Measurements from ENCODE around the gene ZMIZ1.

ZMIZ1 gene

DNA sequence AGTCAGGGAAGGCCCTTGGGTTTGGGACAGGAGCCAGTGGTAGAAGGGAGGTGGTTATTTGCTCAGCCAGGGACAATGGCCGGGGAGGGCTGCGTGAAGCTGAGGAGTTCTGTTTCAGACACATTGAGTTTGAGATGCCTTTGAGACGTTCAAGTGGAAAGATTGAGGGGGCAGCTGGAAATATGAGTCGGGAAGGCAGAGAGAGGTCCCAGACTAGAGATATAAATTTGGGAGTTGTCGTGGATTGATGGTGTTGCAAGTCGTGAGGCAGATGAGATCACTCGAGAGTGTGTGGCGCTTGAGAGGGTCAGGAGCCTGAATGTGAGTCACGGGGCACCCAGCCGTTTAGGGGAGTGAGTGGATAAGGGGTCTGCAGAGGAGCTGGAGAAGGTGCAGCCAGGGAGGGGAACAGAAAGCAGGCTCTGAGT, 73.3 kb downstream of the ZMIZ1 start:
- no peak for DNase-seq

DNA sequence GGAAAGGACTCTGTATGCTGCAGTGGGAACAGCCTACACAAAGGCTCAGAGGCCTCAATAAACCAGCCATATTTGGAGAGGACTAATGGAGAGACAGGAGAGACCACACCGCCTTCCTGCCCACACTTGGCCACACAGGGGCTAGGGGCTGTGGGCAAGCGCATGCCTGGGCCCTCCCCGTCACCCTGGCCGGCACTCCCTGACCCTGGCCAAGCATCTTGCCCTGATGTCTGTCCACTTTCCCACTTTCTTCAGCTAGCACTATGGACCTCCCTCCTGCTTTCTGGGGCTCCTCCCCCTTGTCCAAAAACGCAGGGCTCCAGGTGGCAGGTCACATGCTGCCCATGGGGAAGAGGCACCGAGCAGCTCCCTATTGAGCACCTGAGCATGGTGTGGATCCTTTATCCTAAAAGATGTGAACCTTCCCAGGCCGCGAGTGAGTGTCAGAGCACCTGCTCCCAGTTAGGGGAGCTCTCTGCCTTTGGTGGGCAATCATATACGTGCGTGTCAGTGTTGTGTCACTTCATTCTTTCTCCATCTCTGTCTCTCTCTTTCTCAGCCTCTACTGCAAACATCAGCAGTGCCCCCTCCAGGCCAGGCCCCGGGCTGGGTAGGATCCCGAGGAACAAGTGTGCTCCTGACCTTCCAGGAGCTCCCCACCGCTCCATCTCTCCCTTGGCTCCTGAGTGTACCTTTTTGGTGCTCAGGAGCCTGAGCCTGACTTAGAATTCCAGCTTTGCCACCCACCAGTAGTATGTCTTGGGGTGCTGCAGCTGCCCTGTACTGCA, 74.0 kb downstream of the ZMIZ1 start:
- DNase-seq: no peak

DNA sequence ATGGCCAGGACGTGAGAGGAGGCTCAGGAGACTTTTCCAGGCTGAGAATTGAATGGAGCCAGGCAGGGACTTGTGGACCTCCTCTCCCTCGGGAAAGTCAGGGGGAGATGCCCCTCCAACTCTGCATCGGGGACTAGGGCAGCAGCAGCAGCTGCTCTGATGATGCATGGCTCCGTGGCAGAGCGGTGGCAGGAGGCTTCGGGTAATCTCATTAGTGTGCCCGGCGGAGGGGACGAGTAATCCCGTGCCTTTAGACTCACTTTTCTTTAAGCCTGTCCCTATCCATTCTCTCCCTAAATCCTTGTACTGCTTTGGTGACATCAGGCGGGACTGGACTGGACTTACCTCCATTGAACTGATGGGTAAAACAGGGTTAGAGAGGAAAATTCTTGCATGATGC, 75.1 kb downstream of the ZMIZ1 start:
- no peak for DNase-seq

DNA sequence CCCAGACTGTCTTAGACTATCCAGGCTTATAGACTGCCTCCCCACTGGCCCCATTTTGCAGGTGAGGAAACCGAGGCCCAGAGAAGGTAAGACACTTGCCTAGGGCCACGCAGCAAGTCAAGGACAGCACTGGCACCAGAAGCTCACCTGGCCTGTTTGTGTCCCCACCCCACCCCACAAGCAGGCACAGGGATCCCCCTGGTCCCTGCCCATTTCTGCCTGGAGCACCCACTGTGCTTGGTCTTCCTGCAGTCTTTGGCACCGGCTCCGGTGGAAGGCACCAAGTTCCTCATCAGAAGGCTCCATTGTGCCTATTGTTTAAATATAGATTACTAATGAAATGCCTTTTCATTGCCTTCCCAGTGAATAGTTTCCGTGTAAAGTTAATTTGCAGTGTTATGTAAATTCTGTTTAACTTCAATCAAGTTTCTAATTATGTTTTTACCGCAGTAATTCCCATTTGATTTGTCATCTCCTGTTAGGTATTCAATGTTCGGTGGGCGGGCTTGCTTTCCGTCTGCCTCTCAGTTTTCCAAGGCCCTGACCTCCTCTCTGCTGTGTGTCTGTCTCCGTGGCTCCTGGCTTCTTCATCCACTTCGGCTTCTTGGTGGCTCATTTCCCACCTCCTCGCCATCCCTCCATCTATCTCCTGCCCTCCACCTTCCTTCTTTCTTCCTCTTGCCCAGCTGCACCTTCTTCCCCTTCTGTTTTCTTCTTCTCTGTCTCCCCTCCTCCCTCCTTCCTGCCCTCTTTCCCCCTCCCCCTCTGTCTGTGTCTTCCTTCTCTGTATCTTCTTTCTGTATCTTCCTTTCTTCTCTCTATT, 75.8 kb downstream of the ZMIZ1 start:
- DNase-seq: no peak

DNA sequence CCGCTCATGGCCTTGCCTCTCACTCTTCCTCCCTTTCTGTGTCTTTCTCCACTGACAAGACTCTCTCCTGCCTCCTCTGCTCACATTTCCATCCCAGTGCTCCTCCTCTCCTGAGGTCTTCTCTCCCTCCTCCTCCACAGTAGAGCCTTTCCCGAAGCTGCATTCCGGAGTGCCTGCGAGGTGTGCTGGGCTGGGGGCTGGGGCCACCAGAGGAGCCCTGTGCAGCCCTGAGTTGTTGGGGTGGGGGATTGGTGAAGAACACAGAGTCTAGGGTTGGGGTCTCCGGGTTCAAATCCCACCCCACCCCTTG, 76.4 kb downstream of the ZMIZ1 start:
- DNase-seq: no peak

DNA sequence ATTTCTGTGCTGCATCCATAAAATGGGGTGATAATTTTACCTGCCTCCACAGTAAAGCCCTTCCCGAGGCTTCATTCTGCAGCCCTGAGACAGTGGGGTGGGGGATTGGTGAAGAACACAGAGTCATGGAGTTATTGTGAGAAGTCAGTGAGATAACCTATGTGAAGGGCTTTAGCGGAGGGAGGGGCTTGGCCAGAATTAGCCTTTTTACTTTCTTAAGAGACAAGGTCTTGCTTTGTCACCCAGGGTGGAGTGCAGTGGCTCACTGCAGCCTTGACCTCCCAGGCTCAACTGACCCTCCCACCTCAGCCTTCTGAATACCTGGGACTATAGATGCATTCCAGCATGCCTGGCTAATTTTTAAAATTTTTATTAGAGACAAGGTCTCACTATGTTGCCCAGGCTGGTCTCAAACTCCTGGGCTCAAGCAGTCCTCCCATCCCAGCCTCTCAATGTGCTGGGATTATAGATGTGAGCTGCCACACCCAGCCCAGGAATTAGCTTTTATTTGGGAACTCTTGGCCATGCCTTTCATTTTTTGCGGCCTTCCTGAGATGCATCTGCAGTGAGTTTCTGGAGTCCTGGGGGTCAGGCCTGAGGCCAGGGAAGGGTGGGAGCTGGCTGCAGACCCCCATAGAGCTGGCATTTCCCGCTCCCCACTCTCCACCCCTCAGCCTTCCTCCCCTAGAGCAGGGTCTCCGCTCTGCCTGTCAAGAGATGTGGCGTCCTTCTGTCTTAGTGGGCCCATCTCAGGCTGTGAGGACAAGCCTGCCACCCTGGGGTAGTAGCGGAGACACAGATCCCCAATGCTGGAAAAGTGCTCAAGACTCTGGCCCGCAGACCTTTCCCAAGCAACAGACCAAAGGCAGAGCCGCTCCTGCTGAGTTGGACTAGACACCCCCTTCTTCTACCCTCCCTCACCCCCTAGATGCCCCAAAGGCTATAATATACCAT, 77.0 kb downstream of the ZMIZ1 start:
- DNase-seq: no peak

- DNase-seq: peak; percentile 9
Measured at GRCh38 chr10:79146611-79147130, 77.9 kb downstream of the ZMIZ1 start.

- DNase-seq: no peak
Measured at GRCh38 chr10:79147306-79147705, 78.5 kb downstream of the ZMIZ1 start.

- DNase-seq: no peak
Measured at GRCh38 chr10:79147796-79148451, 79.2 kb downstream of the ZMIZ1 start.

GRCh38 chr10:79148452-79149344, 79.9 kb downstream of the ZMIZ1 start:
- no peak for DNase-seq

GRCh38 chr10:79149345-79149661, 80.5 kb downstream of the ZMIZ1 start:
- DNase-seq: no peak

- DNase-seq: peak; percentile 39
Measured at GRCh38 chr10:79149662-79150443, 81.1 kb downstream of the ZMIZ1 start.

- no peak for DNase-seq
Measured at GRCh38 chr10:79150444-79150754, 81.6 kb downstream of the ZMIZ1 start.

DNA sequence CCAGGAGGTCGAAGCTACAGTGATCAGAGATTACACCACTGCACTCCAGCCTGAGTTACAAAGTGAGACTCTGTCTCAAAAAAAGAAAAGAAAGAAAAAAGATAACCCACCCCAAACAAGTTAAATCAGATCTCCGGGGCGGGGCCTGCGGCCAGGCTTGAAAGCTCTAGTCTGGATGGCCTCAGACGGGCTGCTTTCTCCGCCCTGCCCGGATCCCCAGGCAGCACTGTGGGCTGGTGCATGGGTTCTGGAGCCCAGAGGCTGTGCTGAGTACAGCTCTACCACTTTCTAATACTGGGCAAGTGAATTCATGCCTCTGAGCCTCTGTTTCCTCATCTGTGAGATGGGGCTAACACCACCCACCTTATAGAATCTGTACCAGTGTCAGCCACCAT, 83.7 kb downstream of the ZMIZ1 start:
- no peak for DNase-seq

DNA sequence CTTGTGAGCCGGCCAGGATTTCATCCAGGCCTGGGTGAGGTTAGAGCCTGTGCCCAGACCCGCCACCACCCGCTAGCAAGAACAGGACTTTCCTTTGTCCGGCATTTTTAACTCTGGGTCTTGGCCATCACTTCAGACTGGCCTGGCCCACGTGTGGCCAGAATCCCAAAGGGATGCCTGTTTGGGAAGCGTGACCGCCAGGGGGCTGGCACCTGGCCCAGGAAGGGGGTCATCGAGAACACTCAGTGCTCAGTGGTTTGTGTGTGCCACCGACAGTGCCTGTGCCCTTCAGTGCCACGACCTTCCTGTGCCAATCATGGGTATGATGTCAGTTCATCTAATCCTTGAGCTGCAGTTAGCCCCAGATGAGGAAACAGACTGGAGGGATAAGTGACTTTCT, 85.0 kb downstream of the ZMIZ1 start:
- DNase-seq: no peak

GRCh38 chr10:79155301-79156081, 86.7 kb downstream of the ZMIZ1 start:
- DNase-seq: no peak

- DNase-seq: no peak
Measured at GRCh38 chr10:79156334-79157274, 87.8 kb downstream of the ZMIZ1 start.

DNA sequence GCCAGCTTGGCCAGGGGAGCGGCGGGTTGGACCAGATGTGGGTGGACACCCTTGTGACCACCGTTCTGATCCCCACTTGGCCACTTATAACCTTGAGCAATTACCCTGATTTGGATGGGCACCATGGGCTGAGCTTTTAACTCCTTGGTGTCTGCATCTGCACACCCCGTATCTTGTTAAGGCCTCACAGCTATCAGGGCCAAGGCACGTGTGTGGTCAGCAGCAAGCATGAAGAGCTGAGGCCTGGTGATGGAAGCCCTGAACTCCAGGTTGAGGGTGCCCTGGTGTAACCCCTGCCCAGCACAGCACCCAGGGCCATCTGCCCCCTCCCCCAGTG, 89.2 kb downstream of the ZMIZ1 start:
- no peak for DNase-seq
